HuH-7 (cell line): ENCODE measurements around the gene MCM10.
"Not testable (repeated sequence)": the region's sequence is repeated elsewhere in the genome, so short reads cannot be mapped to it uniquely, and the experiment has no call there.

Source experiments
- DNase-seq: peaks from one replicate; pipeline ENCODE4 v3.0.0; 2011; ENCODE audit warnings: low spot score

MCM10 gene

DNA sequence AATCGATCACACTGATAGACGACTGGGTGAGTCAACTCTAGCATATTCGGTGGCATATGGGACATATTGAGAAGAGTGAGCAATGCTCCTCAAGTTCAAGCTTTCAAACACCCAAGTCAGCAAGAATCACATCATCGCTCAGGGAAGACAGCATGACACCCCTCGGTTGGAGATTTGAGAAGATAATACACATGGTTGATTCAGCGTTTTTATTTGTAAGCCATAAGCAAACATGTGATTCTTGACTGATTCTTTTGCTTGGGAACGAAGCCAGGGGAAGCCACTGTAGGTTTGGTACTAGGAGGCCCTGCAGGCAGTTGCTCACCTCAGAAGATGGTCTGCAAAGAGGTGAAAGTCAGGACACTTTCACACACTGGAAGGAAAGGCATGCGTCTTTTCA lies 60.2 kb downstream of the MCM10 start:
- DNase-seq: no peak

- DNase-seq: no peak
These were observed 60.8 kb downstream of the MCM10 start for GRCh38 chr10:13222151-13222550.

DNA sequence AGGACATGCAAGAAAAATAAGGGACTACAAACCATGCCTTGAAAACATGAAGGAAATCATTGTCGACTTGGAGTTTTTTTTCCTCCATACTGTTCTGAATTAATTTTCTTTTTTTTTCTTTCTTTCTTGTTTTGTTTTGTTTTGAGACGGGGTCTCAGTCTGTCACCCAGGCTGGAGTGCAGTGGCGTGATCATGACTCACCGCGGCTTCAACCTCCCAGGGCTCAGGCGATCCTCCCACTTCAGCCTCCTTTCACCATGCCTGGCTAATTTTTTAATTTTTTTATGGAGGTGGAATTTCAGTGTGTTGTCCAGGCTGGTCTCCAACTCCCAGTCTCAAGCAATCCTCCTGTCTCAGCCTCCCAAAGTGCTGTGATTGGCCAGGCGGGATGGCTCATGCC lies 61.2 kb downstream of the MCM10 start:
- no peak for DNase-seq

DNA sequence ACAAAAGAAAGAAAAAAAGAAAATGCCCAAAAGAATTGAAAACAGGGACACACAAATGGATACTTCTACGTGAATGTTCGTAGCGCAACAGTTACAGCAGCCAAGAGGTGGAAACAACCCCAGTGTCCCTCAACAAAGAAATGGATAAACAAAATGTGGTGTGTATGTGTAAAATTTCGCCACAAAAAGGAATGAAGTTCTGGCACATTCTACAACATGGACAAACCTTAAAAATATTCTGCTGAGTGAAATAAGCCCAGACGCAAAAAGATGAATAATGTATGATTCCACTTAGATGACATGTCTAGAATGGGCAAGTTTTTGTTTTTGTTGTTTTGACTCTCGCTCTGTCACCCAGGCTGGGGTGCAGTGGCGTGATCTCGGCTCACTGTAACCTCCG lies 61.9 kb downstream of the MCM10 start:
- DNase-seq: no peak

DNA sequence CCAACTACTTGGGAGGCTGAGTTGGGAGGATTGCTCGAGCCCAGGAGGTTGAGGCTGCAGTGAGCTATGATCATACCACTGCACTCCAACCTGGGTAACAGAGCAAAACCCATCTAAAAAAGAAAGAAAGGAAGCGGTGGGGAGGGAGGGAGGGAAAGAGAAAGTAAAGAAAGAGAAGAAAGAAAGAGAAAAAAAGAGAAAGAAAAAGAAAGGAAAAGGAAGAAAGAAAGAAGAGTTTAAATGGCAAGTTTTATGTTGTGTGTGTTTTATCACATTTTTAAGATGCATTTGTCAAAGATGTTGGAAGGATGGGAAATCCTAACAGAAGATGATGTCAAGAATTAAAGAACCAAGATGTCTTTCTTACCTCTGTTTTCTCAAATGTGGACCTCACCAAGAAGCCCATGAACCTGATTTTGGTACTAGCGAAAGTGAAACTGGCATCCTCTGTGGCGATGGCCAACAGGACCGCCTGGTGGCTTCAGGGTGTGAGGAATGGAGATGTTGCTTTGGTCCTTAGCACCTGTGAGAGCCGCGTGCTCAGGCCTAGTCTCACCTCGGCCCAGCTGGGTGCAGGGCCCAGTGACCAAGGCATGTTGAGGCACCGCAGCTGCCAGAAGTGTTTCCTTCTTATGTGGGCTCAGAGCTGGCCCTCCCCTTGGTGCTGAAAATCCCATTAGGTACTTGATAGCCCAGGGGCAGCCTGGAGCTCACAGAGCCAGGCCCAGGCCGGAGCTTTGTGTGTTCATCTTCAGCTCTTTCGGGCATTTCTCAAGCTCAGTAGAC lies 63.0 kb downstream of the MCM10 start:
- no peak for DNase-seq

GRCh38 chr10:13225601-13226000 lies 64.2 kb downstream of the MCM10 start:
- no peak for DNase-seq

DNA sequence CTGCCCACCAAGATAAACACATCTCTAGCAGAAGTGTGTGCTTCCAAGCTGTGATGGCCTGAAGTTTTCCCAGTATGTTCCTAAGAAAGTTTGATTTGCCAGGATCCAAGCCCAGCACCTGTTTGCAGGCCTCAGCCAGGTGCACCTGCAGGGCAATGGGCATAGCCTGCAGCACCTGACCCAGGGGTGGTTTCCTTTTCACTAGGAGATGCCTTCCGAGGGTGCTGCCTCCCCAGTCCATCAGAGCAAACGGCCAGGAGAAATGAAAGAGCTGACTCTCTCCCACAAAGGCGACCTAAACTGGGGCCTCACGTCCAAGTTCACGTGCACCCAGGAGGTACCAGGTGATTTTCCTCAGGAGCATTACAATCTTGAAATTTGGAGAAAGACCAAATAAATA lies 65.7 kb downstream of the MCM10 start:
- no peak for DNase-seq

- no peak for DNase-seq
These were observed 69.8 kb downstream of the MCM10 start for GRCh38 chr10:13231190-13231589.

- DNase-seq: no peak
These were observed 70.5 kb downstream of the MCM10 start for GRCh38 chr10:13231808-13232207.

- no peak for DNase-seq
These were observed 72.0 kb downstream of the MCM10 start for GRCh38 chr10:13233358-13233757.

- DNase-seq: no peak
These were observed 72.8 kb downstream of the MCM10 start, which contains the start of gene UCMA for GRCh38 chr10:13234172-13234571. Gene UCMA (minus strand): TSS chr10:13234374. CDS start chr10:13234258, 116 bp downstream.

DNA sequence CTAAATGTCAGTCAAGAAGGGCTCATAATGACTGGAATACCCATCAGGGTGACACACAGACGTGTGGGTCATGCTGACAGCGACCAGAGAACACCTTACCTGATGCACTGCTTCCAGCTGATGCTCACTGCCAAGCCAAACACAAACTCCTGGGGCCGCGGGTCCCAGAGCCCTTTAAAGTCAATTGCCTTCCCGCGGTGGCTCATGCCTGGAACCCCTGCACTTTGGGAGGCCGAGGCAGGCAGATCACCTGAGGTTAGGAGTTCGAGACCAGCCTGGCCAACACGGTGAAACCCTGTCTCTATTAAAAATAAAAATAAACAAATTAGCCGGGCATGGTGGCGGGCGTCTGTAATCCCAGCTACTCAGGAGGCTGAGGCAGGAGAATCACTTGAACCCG lies 73.4 kb downstream of the MCM10 start:
- DNase-seq: not testable (repeated sequence)

- DNase-seq: no peak
These were observed 75.3 kb downstream of the MCM10 start for GRCh38 chr10:13236638-13237037.

- no peak for DNase-seq
These were observed 77.1 kb downstream of the MCM10 start for GRCh38 chr10:13238271-13239077.

DNA sequence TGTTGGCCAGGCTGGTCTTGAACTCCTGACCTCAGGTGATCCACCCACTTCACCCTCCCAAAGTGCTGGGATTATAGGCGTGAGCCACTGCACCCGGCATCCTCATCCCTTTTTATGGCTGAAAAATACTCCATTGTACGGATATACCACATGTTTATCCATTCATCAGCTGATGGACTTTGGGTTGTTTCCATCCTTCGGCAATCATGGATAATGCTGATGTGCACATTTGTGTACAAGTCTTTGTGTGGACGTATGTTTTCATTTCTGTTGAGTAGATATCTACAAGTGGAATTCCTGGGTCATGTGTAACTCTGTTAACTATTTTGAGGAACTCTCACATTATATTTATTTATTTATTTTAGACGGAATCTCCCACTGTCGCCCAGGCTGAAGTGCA lies 78.6 kb downstream of the MCM10 start:
- DNase-seq: no peak

- no peak for DNase-seq
These were observed 80.3 kb downstream of the MCM10 start for GRCh38 chr10:13241613-13242012.

DNA sequence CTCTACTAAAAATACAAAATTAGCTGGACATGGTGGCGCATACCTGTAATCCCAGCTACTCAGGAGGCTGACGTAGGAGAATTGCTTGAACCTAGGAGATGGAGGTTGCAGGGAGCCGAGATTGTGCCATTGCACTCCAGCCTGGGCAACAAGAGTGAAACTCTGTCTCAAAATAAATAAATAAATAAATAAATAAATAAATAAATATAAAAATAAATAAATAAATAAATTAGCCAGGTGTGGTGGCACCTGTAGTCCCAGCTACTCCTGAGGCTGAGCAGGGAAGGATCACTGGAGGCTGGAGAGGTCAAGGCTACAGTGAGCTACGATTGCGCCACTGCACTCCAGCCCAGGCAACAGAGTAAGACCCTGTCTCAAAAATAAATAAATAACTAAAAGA lies 80.9 kb downstream of the MCM10 start:
- DNase-seq: not testable (repeated sequence)

GRCh38 chr10:13247246-13247645 lies 85.9 kb downstream of the MCM10 start:
- DNase-seq: no peak

GRCh38 chr10:13247784-13248183 lies 86.4 kb downstream of the MCM10 start:
- DNase-seq: no peak

DNA sequence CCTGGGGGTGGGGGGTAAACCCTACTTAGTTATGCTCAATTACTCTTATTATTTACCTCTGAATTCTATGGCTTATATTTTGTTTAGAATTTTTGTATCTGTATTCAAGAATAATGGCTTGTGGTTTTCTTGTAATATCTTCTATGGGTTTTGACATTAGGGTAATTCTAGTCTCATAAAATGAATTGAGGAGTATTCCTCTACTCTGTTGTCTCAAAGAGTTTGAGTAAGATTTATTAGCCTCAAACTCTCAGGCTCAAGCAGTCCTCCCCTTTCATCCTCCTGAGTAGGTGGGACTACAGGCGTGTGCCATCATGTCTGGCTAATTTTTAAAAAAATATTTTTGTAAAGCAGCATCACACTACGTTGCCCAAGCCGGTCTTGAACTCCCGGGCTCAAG lies 92.4 kb downstream of the MCM10 start:
- DNase-seq: no peak

DNA sequence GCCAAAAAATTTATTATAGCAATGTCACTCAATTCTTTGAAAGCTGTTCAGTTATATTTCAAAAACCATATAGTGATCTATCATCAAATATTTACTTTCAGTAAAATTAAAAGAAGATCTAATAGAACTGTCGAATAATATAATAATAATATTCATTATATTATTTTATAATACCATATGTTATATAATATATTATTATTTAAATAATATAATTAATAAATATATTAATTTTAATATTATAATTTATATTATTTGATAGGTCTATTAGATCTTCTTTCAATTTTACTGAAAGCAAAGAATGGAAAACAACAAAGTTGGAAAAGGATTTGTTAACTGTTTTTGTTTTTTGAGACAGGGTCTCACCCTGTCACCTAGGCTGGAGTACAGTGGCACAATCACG lies 95.3 kb downstream of the MCM10 start:
- no peak for DNase-seq

DNA sequence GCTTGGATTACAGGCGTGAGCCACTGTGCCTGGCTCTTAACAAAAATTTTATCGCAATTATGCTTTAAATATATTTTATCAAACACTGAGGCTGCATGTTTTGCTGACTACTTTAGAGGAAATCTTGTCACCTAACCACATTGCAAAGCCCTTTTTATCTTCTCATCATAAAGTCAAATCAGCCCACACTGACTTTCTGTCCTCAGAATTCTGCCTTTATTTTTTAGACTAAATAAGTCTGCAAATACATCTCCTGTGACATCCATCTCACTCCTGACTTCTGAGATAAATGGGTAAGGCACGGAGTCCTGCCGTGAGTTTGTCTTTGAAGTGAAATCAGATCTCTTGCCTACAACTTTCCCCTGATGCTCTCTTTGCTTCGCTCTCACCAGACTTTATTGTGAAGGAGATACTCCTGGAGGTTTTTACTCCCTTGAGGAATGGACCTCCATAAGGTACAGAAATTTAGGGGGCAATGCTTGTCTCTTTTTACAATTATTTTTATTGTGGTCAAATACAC lies 96.3 kb downstream of the MCM10 start:
- DNase-seq: no peak
